K562 (cell line): ENCODE results near the gene MAN1A1. TPM values are rescaled to one million over a fixed set of nuclear protein-coding genes. Genes with fewer than 3 reads are reported as not detected.
A peak's percentile ranks its signal among the peaks of the same experiment; 100 is the strongest.

Source experiments
- ATAC-seq: fragments of 200-7000 bp; cut with Tn5 transposase; 3 replicates; pipeline ENCODE4 v1.9.1; 2020; ENCODE audit warnings: moderate library complexity
- BruUV-seq: library from RNA; stranded (reverse); fragments of 400-500 nt; replicated peaks from 2 replicates; lab custom pipeline; 2021; lab: Mats Ljungman, UMichigan
- CTCF ChIA-PET: fragments of 300-600 bp; formaldehyde crosslinking; extraction: SDS; loops from one replicate; lab custom pipeline; 2021; ENCODE audit warnings: low intra/inter-chr PET ratio; lab: Yijun Ruan, JAX
- POLR2A ChIA-PET: fragments of 300-600, 350-650 bp; sonication (Branson Sonifier 250); formaldehyde crosslinking; extraction: SDS; loops from one replicate; lab custom pipeline; 2021; ENCODE audit warnings: antibody characterized with exemption, inconsistent platforms; lab: Yijun Ruan, JAX
- DNase-seq, 4 experiments: peaks; one replicate each; pipeline versions ENCODE4 v3.0.0 to v3.0.0-alpha.2; 2011 to 2018; ENCODE audit warnings: low spot score in 3 of 4, mixed read lengths in 3 of 4; ENCODE audit errors: extremely low read depth in 1 of 4
- FAIRE-seq: peaks from 2 replicates; lab custom pipeline; 2011; peaks lifted over from hg19 to GRCh38; lab: Jason Lieb, UNC
- H2AFZ ChIP-seq: 2 replicates; pipeline ENCODE4 v1.6.0; 2011; ENCODE audit warnings: low read depth, low read length, control low read depth, inconsistent platforms
- H3K27ac ChIP-seq: fragments of 200-600 bp; 3 replicates; pipeline ENCODE4 v1.8.0; 2011; ENCODE audit warnings: low read depth, mild to moderate bottlenecking, control low read depth, inconsistent platforms, low read length, moderate library complexity, mixed read lengths; ENCODE audit errors: extremely low read depth
- H3K27me3 ChIP-seq, 2 experiments: fragments of 300-600 bp in 1 of 2; 2 replicates in 1 of 2; 3 replicates in 1 of 2; pipeline versions ENCODE4 v1.6.0 to v1.8.0; 2011; ENCODE audit warnings: inconsistent platforms in 2 of 2, low read length in 2 of 2, mild to moderate bottlenecking in 1 of 2, mixed read lengths in 1 of 2, moderate library complexity in 1 of 2; ENCODE audit not compliant: control insufficient read depth in 2 of 2, insufficient read depth in 2 of 2
- H3K36me3 ChIP-seq: fragments of 300-600 bp; 3 replicates; pipeline ENCODE4 v1.8.0; 2011; ENCODE audit warnings: mild to moderate bottlenecking, low read length, inconsistent platforms; ENCODE audit not compliant: control insufficient read depth, insufficient read depth
- H3K4me1 ChIP-seq, 2 experiments: fragments of 200-600 bp in 1 of 2; replicated peaks in 1 of 2; 2 replicates in 1 of 2; 3 replicates in 1 of 2; pipeline versions ENCODE4 v1.5.1 to v1.8.0; 2011; ENCODE audit warnings: inconsistent platforms in 2 of 2, low read length in 2 of 2, mild to moderate bottlenecking in 1 of 2, mixed read lengths in 1 of 2, moderate library complexity in 1 of 2; ENCODE audit not compliant: control insufficient read depth in 2 of 2, insufficient read depth in 2 of 2
- H3K4me2 ChIP-seq: 2 replicates; pipeline ENCODE4 v1.6.1; 2011; ENCODE audit warnings: low read length, control low read depth, inconsistent platforms, mixed read lengths; ENCODE audit not compliant: insufficient read depth
- H3K4me3 ChIP-seq: fragments of 200-600 bp; sonication (generic), shearing (Covaris generic); 2 replicates; pipeline ENCODE4 v1.5.1; 2016; ENCODE audit warnings: control low read depth, inconsistent platforms
- H3K79me2 ChIP-seq: fragments of 200-600 bp; 3 replicates; pipeline ENCODE4 v1.8.0; 2011; ENCODE audit warnings: low read length, inconsistent platforms; ENCODE audit not compliant: control insufficient read depth, insufficient read depth
- H3K9ac ChIP-seq, 2 experiments: 2 replicates each; pipeline versions ENCODE4 v1.6.0 to v1.6.1; 2011; ENCODE audit warnings: low read depth in 2 of 2, low read length in 2 of 2, control low read depth in 1 of 2, inconsistent platforms in 1 of 2, mild to moderate bottlenecking in 1 of 2, mixed read lengths in 1 of 2; ENCODE audit not compliant: insufficient read depth in 1 of 2
- H3K9me1 ChIP-seq: one replicate; pipeline ENCODE4 v1.6.0; 2011; ENCODE audit warnings: inconsistent platforms, mild to moderate bottlenecking, low read length, moderate library complexity; ENCODE audit not compliant: control insufficient read depth, insufficient read depth
- H3K9me3 ChIP-seq: replicated peaks from 2 replicates; pipeline ENCODE4 v1.5.1; 2011; ENCODE audit warnings: low read depth, low read length, inconsistent platforms; ENCODE audit not compliant: control insufficient read depth, insufficient read depth
- H4K20me1 ChIP-seq: replicated peaks from 2 replicates; pipeline ENCODE4 v1.6.1; 2011; ENCODE audit warnings: low read length, inconsistent platforms, mixed read lengths; ENCODE audit not compliant: control insufficient read depth, insufficient read depth
- C11orf30 ChIP-seq: fragments of 450-650 bp; IDR thresholded peaks from 2 replicates; pipeline ENCODE4 v1.6.1; 2016; ENCODE audit warnings: low read depth, mild to moderate bottlenecking
- HMG20B ChIP-seq: fragments of 250-450 bp; sonication (Bioruptor Pico); IDR thresholded peaks from 2 replicates; pipeline ENCODE4 v1.5.0; 2021; ENCODE audit warnings: mild to moderate bottlenecking
- NFIC ChIP-seq: fragments of 450-650 bp; IDR thresholded peaks from 2 replicates; pipeline ENCODE4 v1.6.1; 2017; ENCODE audit warnings: mild to moderate bottlenecking, inconsistent platforms
- PRMT5 ChIP-seq: sonication (generic); formaldehyde crosslinking; IDR thresholded peaks from 2 replicates; pipeline ENCODE4 v1.5.0; 2020; ENCODE audit warnings: missing genetic modification reagents
- TSC22D4 ChIP-seq: fragments of 450-650 bp; IDR thresholded peaks from 2 replicates; pipeline ENCODE4 v1.6.1; 2016; ENCODE audit warnings: missing genetic modification characterization, missing biosample characterization, control low read depth
- ZNF184 ChIP-seq: sonication (generic); formaldehyde crosslinking; IDR thresholded peaks from 2 replicates; pipeline ENCODE4 v1.5.0; 2020; ENCODE audit warnings: missing genetic modification reagents
- ZNF316 ChIP-seq: fragments of 450-650 bp; IDR thresholded peaks from 2 replicates; pipeline ENCODE4 v1.6.1; 2016
- WGBS: fragments of 100-300 bp; shearing (Covaris generic); methylation state at CpG from one replicate; pipeline ENCODE4 v1.1.6; 2016; ENCODE audit warnings: low coverage, mixed read lengths; ENCODE audit not compliant: insufficient coverage; ENCODE audit errors: missing lambda C conversion rate; 5-methylcytosine and 5-hydroxymethylcytosine counted together
- in situ Hi-C: fragments of 300-500 bp; cut with MboI; formaldehyde crosslinking; loops from 4 replicates; pipeline ENCODE4 v1.15.0; 2018; ENCODE audit warnings: inconsistent platforms, mixed read lengths
- intact Hi-C: fragments of 100-400 bp; cut with micrococcal nuclease; formaldehyde crosslinking; loops from 2 replicates; pipeline ENCODE4 v1.14.2; 2022
- polyA plus RNA-seq, 8 experiments: library from polyadenylated mRNA; depleted of rRNA in 4 of 8; stranded (reverse) in 5 of 8; unstranded in 3 of 8; fragments of >200 nt; fragmentation: Nextera tagmentation in 2 of 8; fragmentation: Illumina TruSeq in 1 of 8; extraction: Ambion mirVana in 2 of 8; extraction: Trizol in 1 of 8; gene quantifications; 2 replicates each; pipeline versions ENCODE4 v1.2.1 to v1.2.3, GENCODE V29; 2011 to 2014; ENCODE audit warnings: inconsistent platforms in 1 of 8, missing spikeins in 1 of 8
- total RNA-seq, 7 experiments: library from RNA; depleted of rRNA in 6 of 7; stranded (reverse); fragments of >200 nt in 6 of 7; fragmentation: Illumina TruSeq in 2 of 7; extraction: Trizol in 2 of 7; gene quantifications; 2 replicates each; pipeline versions ENCODE4 v1.2.1 to v1.2.3, GENCODE V29; 2011 to 2021; ENCODE audit warnings: low replicate concordance in 1 of 7

Gene MAN1A1
- total and polyA plus RNA-seq, 9 of the 15 experiments (the other 6 are each of a cell fraction or from before 2014, with no cell fraction given), result 24.5 to 78.4 (median 59.7) TPM

GRCh38 chr6:119241540-119242309 is 107.8 kb downstream of the MAN1A1 start:
- ATAC-seq, result no peak
- no peaks in the 10 kb centered on the region for H3K27me3 ChIP-seq
- no peak overlapping the region for H3K4me3 ChIP-seq
- H2AFZ ChIP-seq, result no peak overlapping the region
- H3K4me1 ChIP-seq, result no peaks in the 10 kb centered on the region; a peak in 1 of 5 replicates
- in situ Hi-C loops (no loop called here), intact Hi-C loops (no loop called here)
- BruUV-seq, result no TSS peak
- DNase-seq, result no peak
- no peak for TF ChIP-seq TSC22D4 (tag)
- no peak for TF ChIP-seq PRMT5 (CRISPR knock-in tag)
- peak; percentile 74 for TF ChIP-seq ZNF316
- TF ChIP-seq C11orf30, result peak; percentile 42; the same call in 1 of the 2 replicates
- no peak for TF ChIP-seq HMG20B (CRISPR knock-in tag)
- no peaks in the 10 kb centered on the region for H4K20me1 ChIP-seq
- no peak overlapping the region for H3K9ac ChIP-seq
- no peaks in the 10 kb centered on the region for H3K9me3 ChIP-seq
- no peaks in the 10 kb centered on the region for H3K9me1 ChIP-seq
- H3K36me3 ChIP-seq, result peaks cover 72% of the 10 kb centered on the region
- peaks cover 74% of the 10 kb centered on the region for H3K79me2 ChIP-seq
- 64% methylated on average over 3 of the region's 3 CpGs for WGBS
- no peak overlapping the region for H3K27ac ChIP-seq
- POLR2A ChIA-PET, result interaction anchor here (1.2 to 1.4 kb wide), 2 partner anchors 9 to 17 kb away, joined by 5 to 7 read pairs; no protein-coding TSS in a partner anchor
- H3K4me2 ChIP-seq, result no peak overlapping the region
- CTCF ChIA-PET, result no interaction called here
- FAIRE-seq, result no peak

DNA sequence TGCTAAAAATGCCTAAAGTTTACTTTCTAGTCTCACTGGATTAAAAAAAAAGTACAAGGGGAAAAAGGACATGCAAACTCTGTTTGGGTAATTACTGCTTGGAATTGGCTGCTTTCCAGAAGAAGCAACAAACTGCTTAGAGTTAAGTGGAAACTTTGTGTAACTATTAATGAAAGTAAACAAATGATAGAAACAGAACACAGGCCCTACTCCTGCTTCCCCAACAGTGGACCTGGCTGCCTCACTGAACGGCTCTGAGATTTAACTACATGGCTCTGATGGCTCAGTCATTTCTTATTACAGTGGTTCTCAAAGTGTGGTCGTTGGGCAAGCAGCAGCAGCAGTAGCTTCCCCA is 108.5 kb downstream of the MAN1A1 start:
- peak; percentile 63 for TF ChIP-seq NFIC
- no peak for TF ChIP-seq ZNF184 (CRISPR knock-in tag)
- peaks cover 71% of the 10 kb centered on the region for H3K79me2 ChIP-seq
- H3K27ac ChIP-seq, result no peak overlapping the region
- intact Hi-C loops (no loop called here), in situ Hi-C loops (no loop called here)
- ATAC-seq, result peak; percentile 30; the same call in 1 of the 3 replicates
- ChIA-PET POLR2A (interaction anchor here (0.8 to 1.4 kb wide), 4 partner anchors 9 to 413 kb away, joined by 3 to 7 read pairs (median 6); no protein-coding TSS in a partner anchor), CTCF (no interaction called here)
- no peak overlapping the region for H3K9ac ChIP-seq
- no peak for FAIRE-seq
- H3K9me1 ChIP-seq, result no peaks in the 10 kb centered on the region
- no peak for DNase-seq
- no peaks in the 10 kb centered on the region for H3K9me3 ChIP-seq
- peaks cover 72% of the 10 kb centered on the region for H3K36me3 ChIP-seq
- BruUV-seq, result no TSS peak
- H4K20me1 ChIP-seq, result no peaks in the 10 kb centered on the region
- H3K27me3 ChIP-seq, result no peaks in the 10 kb centered on the region
- H3K4me2 ChIP-seq, result no peak overlapping the region
- H3K4me1 ChIP-seq, result no peaks in the 10 kb centered on the region
- WGBS, result 46% methylated on average over 2 of the region's 2 CpGs
- H3K4me3 ChIP-seq, result no peak overlapping the region
- H2AFZ ChIP-seq, result no peak overlapping the region
